HCT116 (cell line): ENCODE data around the gene DLEC1. TPM values are rescaled to one million over a fixed set of nuclear protein-coding genes. Genes with fewer than 3 reads are reported as not detected.

Experiments used
- ATAC-seq: fragments of 200-7000 bp; cut with Tn5 transposase; 2 replicates; pipeline ENCODE4 v1.9.1; 2020; ENCODE audit warnings: mild to moderate bottlenecking, moderate library complexity
- BruUV-seq: library from RNA; stranded (reverse); fragments of 400-500 nt; replicated peaks from 2 replicates; lab custom pipeline; 2021; lab: Mats Ljungman, UMichigan
- CTCF ChIA-PET: fragments of 300-600 bp; sonication (Branson Sonifier 250); formaldehyde crosslinking; loops from one replicate; lab custom pipeline; 2021; ENCODE audit warnings: antibody characterized with exemption; lab: Charles Lee
- POLR2A ChIA-PET: fragments of 300-600, 350-600 bp; sonication (Branson Sonifier 250); formaldehyde crosslinking; loops from one replicate; lab custom pipeline; 2021; ENCODE audit warnings: antibody characterized with exemption; lab: Charles Lee
- RAD21 ChIA-PET, 2 experiments: fragments of 300-600 bp; sonication (Branson Sonifier 250); formaldehyde crosslinking; loops; one replicate each; lab custom pipeline; 2023; ENCODE audit warnings: low total read pairs in 2 of 2; ENCODE audit not compliant: uncharacterized antibody in 2 of 2, unreplicated experiment in 2 of 2, low non-redundant PET in 1 of 2; lab: Charles Lee
- DNase-seq: peaks from one replicate; pipeline ENCODE4 v3.0.0-alpha.2; 2010; ENCODE audit warnings: low read depth, low spot score
- H2AFZ ChIP-seq: fragments of 200-600 bp; shearing (Covaris generic), sonication (generic); 2 replicates; pipeline ENCODE4 v1.6.1; 2017; ENCODE audit warnings: low read depth, mixed run types, mixed read lengths, antibody characterized with exemption, low read length; ENCODE audit not compliant: poor library complexity, severe bottlenecking
- H3K27ac ChIP-seq: 2 replicates; pipeline ENCODE4 v1.5.1; 2012; ENCODE audit warnings: low read depth, low read length
- H3K27me3 ChIP-seq: fragments of 200-600 bp; sonication (generic); 2 replicates; pipeline ENCODE4 v1.6.1; 2016; ENCODE audit warnings: mixed run types, low read length, mixed read lengths; ENCODE audit not compliant: insufficient read depth
- H3K36me3 ChIP-seq, 2 experiments: fragments of 200-500 bp in 1 of 2; fragments of 200-600 bp in 1 of 2; sonication (Bioruptor generic) in 1 of 2; sonication (generic) in 1 of 2; 2 replicates each; pipeline versions ENCODE4 v1.5.1 to v1.6.1; 2014 to 2016; ENCODE audit warnings: low read length in 2 of 2, inconsistent platforms in 1 of 2, mixed read lengths in 1 of 2, mixed run types in 1 of 2; ENCODE audit not compliant: insufficient read depth in 2 of 2, control insufficient read depth in 1 of 2
- H3K4me1 ChIP-seq, 2 experiments: fragments of 200-600 bp in 1 of 2; sonication (generic) in 1 of 2; 2 replicates each; pipeline versions ENCODE4 v1.5.1 to v1.6.1; 2012 to 2017; ENCODE audit warnings: low read length in 2 of 2, inconsistent platforms in 1 of 2, mild to moderate bottlenecking in 1 of 2, mixed read lengths in 1 of 2, mixed run types in 1 of 2, moderate library complexity in 1 of 2; ENCODE audit not compliant: insufficient read depth in 2 of 2, control insufficient read depth in 1 of 2
- H3K4me2 ChIP-seq: fragments of 200-600 bp; sonication (generic); 2 replicates; pipeline ENCODE4 v1.6.1; 2017; ENCODE audit warnings: mixed run types, low read length, mixed read lengths
- H3K4me3 ChIP-seq, 2 experiments: fragments of 200-600 bp in 1 of 2; sonication (generic) in 1 of 2; replicated peaks in 1 of 2; 2 replicates each; pipeline ENCODE4 v1.5.1; 2011 to 2016; ENCODE audit warnings: low read length in 2 of 2, control low read depth in 1 of 2, low read depth in 1 of 2, mild to moderate bottlenecking in 1 of 2, mixed read lengths in 1 of 2, mixed run types in 1 of 2
- H3K79me2 ChIP-seq: fragments of 200-600 bp; sonication (generic); 2 replicates; pipeline ENCODE4 v1.6.1; 2017; ENCODE audit warnings: mild to moderate bottlenecking, mixed run types, low read length, moderate library complexity, mixed read lengths; ENCODE audit not compliant: insufficient read depth
- H3K9ac ChIP-seq: fragments of 200-600 bp; sonication (generic); 2 replicates; pipeline ENCODE4 v1.6.1; 2016; ENCODE audit warnings: low read length, mixed read lengths
- H3K9me2 ChIP-seq: fragments of 200-600 bp; sonication (generic), shearing (Covaris generic); 2 replicates; pipeline ENCODE4 v1.6.1; 2017; ENCODE audit warnings: mixed run types, mild to moderate bottlenecking, moderate library complexity; ENCODE audit not compliant: insufficient read depth
- H3K9me3 ChIP-seq, 2 experiments: fragments of 200-500 bp in 1 of 2; fragments of 200-600 bp in 1 of 2; sonication (Bioruptor generic) in 1 of 2; sonication (generic) in 1 of 2; 2 replicates each; pipeline ENCODE4 v1.6.1; 2014 to 2017; ENCODE audit warnings: low read length in 2 of 2, mixed read lengths in 2 of 2, inconsistent platforms in 1 of 2, low read depth in 1 of 2, mild to moderate bottlenecking in 1 of 2, mixed run types in 1 of 2, moderate library complexity in 1 of 2; ENCODE audit not compliant: control insufficient read depth in 1 of 2, insufficient read depth in 1 of 2
- H4K20me1 ChIP-seq: fragments of 200-600 bp; sonication (generic), shearing (Covaris generic); 2 replicates; pipeline ENCODE4 v1.6.1; 2017; ENCODE audit warnings: mixed run types, mild to moderate bottlenecking, moderate library complexity; ENCODE audit not compliant: insufficient read depth
- ATF3 ChIP-seq: IDR thresholded peaks from 2 replicates; pipeline ENCODE4 v1.6.1; 2012
- CBX3 ChIP-seq: IDR thresholded peaks from 2 replicates; pipeline ENCODE4 v1.6.1; 2012; ENCODE audit warnings: low read depth
- CEBPB ChIP-seq: IDR thresholded peaks from 2 replicates; pipeline ENCODE4 v1.6.1; 2012; ENCODE audit warnings: low read depth
- CTCF ChIP-seq, 3 experiments: fragments of 200-600 bp in 1 of 3; sonication (generic) in 1 of 3; IDR thresholded peaks in 2 of 3; conservative IDR thresholded peaks in 1 of 3; 2 replicates each; pipeline ENCODE4 v1.5.1; 2012 to 2017; ENCODE audit warnings: low read depth in 2 of 3, low read length in 2 of 3, antibody characterized with exemption in 1 of 3, borderline replicate concordance in 1 of 3, control low read depth in 1 of 3, mild to moderate bottlenecking in 1 of 3, mixed read lengths in 1 of 3, mixed run types in 1 of 3, moderate library complexity in 1 of 3; ENCODE audit not compliant: insufficient read depth in 1 of 3
- EZH2 ChIP-seq: fragments of 200-600 bp; sonication (generic); IDR thresholded peaks from 2 replicates; pipeline ENCODE4 v1.6.1; 2017; ENCODE audit warnings: antibody characterized with exemption, mixed run types
- EZH2phosphoT487 ChIP-seq: fragments of 200-600 bp; IDR thresholded peaks from 2 replicates; pipeline ENCODE4 v1.6.1; 2018; ENCODE audit warnings: antibody characterized with exemption, borderline replicate concordance
- FOSL1 ChIP-seq: IDR thresholded peaks from 2 replicates; pipeline ENCODE4 v1.6.1; 2012; ENCODE audit warnings: low read depth
- JUND ChIP-seq: IDR thresholded peaks from 2 replicates; pipeline ENCODE4 v1.6.1; 2012
- MAX ChIP-seq: IDR thresholded peaks from 2 replicates; pipeline ENCODE4 v1.6.1; 2012
- POLR2AphosphoS5 ChIP-seq: IDR thresholded peaks from 2 replicates; pipeline ENCODE4 v1.6.1; 2011; ENCODE audit warnings: mild to moderate bottlenecking, low read depth, low read length, moderate library complexity
- RAD21 ChIP-seq: IDR thresholded peaks from 2 replicates; pipeline ENCODE4 v1.6.1; 2012; ENCODE audit warnings: low read depth, mild to moderate bottlenecking
- REST ChIP-seq: IDR thresholded peaks from 2 replicates; pipeline ENCODE4 v1.6.1; 2012; ENCODE audit warnings: low read depth
- SP1 ChIP-seq: IDR thresholded peaks from 2 replicates; pipeline ENCODE4 v1.6.1; 2012; ENCODE audit warnings: low read depth
- SRF ChIP-seq: IDR thresholded peaks from 2 replicates; pipeline ENCODE4 v1.6.1; 2012; ENCODE audit warnings: low read depth
- TCF7L2 ChIP-seq: IDR thresholded peaks from 2 replicates; pipeline ENCODE4 v1.7.0; 2011; ENCODE audit warnings: borderline replicate concordance, inconsistent platforms; ENCODE audit not compliant: insufficient read depth, insufficient read length; ENCODE audit errors: extremely low read depth
- ZBTB33 ChIP-seq: IDR thresholded peaks from 2 replicates; pipeline ENCODE4 v1.6.1; 2011; ENCODE audit warnings: mild to moderate bottlenecking, low read length, moderate library complexity; ENCODE audit not compliant: insufficient replicate concordance; ENCODE audit errors: extremely low read depth
- intact Hi-C: fragments of 100-400 bp; cut with micrococcal nuclease; formaldehyde crosslinking; loops from 2 replicates; pipeline ENCODE4 v1.10.0; 2022
- total RNA-seq: library from RNA; stranded (reverse); gene quantifications from one replicate; pipeline ENCODE4 v1.2.1, GENCODE V29; 2021; ENCODE audit not compliant: unreplicated experiment

Gene DLEC1
- total RNA-seq, 1 experiment from 2014 or later = 0.61 TPM

GRCh38 chr3:38167591-38167990 is 128.6 kb downstream of the DLEC1 start (continued):
- TF ChIP-seq RAD21 = no peak
- no peak for TF ChIP-seq EZH2
- TF ChIP-seq JUND = no peak
- TF ChIP-seq SP1 = no peak
- no peak for TF ChIP-seq EZH2phosphoT487
- TF ChIP-seq, all 23 proteins: peak for 0

- no TSS peak for BruUV-seq
- Histone ChIP-seq H3K27ac (no peak overlapping the region), H3K9me2 (no peaks in the 10 kb centered on the region), H3K4me1 (peaks cover 6 to 43% of the 10 kb centered on the region in 2 experiments; a peak in 3 of 4 replicates), H3K4me3 (no peak overlapping the region; a peak in 1 of 4 replicates), H3K79me2 (peaks cover 81% of the 10 kb centered on the region), H3K9me3 (no peaks in the 10 kb centered on the region), H2AFZ (no peak overlapping the region), H3K9ac (no peak overlapping the region), H3K4me2 (peak overlapping the region; percentile 77), H4K20me1 (peaks cover 4% of the 10 kb centered on the region; the same call in 1 of the 2 replicates), H3K36me3 (no peaks in the 10 kb centered on the region), H3K27me3 (no peaks in the 10 kb centered on the region)
- ChIA-PET CTCF (no interaction called here), POLR2A (no interaction called here), RAD21 (no interaction called here)
- no peak for ATAC-seq
- intact Hi-C loops = no loop called here
- DNase-seq = no peak
- TF ChIP-seq SRF (no peak), REST (no peak), EZH2 (no peak), CEBPB (no peak), RAD21 (no peak), ZBTB33 (no peak), POLR2AphosphoS5 (no peak), MAX (no peak), ATF3 (no peak), TCF7L2 (no peak), JUND (no peak), FOSL1 (no peak), CBX3 (no peak), CTCF (IDR thresholded peaks at IDR 0.05 in 2 of 3, conservative IDR thresholded peaks at IDR 0.05 in 1 of 3; ENCODE audit: borderline replicate concordance in 1 of 3, insufficient read depth in 1 of 3, low read depth in 2 of 3, low read length in 2 of 3) (no peak)
These were observed 129.4 kb downstream of the DLEC1 start for GRCh38 chr3:38168151-38169026.
